Caco-2 (cell line): ENCODE data around the gene STK10. TPM values are rescaled to one million over a fixed set of nuclear protein-coding genes. Genes with fewer than 3 reads are reported as not detected.

Source experiments
- BruUV-seq: library from RNA; stranded (reverse); fragments of 400-500 nt; replicated peaks from 2 replicates; lab custom pipeline; 2021; lab: Mats Ljungman, UMichigan
- CTCF ChIA-PET: fragments of 300-600 bp; sonication (Branson Sonifier 250); formaldehyde crosslinking; loops from one replicate; lab custom pipeline; 2022; ENCODE audit warnings: antibody characterized with exemption; lab: Charles Lee
- POLR2A ChIA-PET: fragments of 300-600 bp; sonication (Branson Sonifier 250); formaldehyde crosslinking; loops from one replicate; lab custom pipeline; 2022; ENCODE audit warnings: antibody characterized with exemption; lab: Charles Lee
- DNase-seq, 2 experiments: peaks; one replicate each; pipeline versions ENCODE4 v3.0.0 to v3.0.0-alpha.2; 2020 to 2022
- H3K27me3 ChIP-seq: replicated peaks from 2 replicates; pipeline ENCODE4 v1.6.0; 2011; ENCODE audit warnings: low read length; ENCODE audit not compliant: control insufficient read depth, insufficient read depth
- H3K36me3 ChIP-seq: 2 replicates; pipeline ENCODE4 v1.5.1; 2011; ENCODE audit warnings: low read length; ENCODE audit not compliant: control insufficient read depth, insufficient read depth
- H3K4me1 ChIP-seq: fragments of 250-450 bp; sonication (Bioruptor Pico); 2 replicates; pipeline ENCODE4 v1.5.1; 2020; ENCODE audit warnings: mild to moderate bottlenecking
- H3K4me3 ChIP-seq: 2 replicates; pipeline ENCODE4 v1.5.1; 2011; ENCODE audit warnings: low read depth, mild to moderate bottlenecking, control low read depth, low read length
- H3K9me3 ChIP-seq: fragments of 250-450 bp; sonication (Bioruptor Pico); 2 replicates; pipeline ENCODE4 v1.5.1; 2020; ENCODE audit warnings: mild to moderate bottlenecking, moderate library complexity
- H3K27ac Mint-ChIP-seq: one replicate; pipeline ENCODE4 v1.8.0; 2022; ENCODE audit warnings: mixed read lengths; ENCODE audit not compliant: unreplicated experiment
- H3K27me3 Mint-ChIP-seq: one replicate; pipeline ENCODE4 v1.8.0; 2022; ENCODE audit warnings: mixed read lengths; ENCODE audit not compliant: insufficient read depth, unreplicated experiment
- H3K36me3 Mint-ChIP-seq: one replicate; pipeline ENCODE4 v1.8.0; 2022; ENCODE audit warnings: mild to moderate bottlenecking, mixed read lengths; ENCODE audit not compliant: insufficient read depth, unreplicated experiment
- H3K4me1 Mint-ChIP-seq: one replicate; pipeline ENCODE4 v1.8.0; 2022; ENCODE audit warnings: low read depth, mixed read lengths; ENCODE audit not compliant: unreplicated experiment
- H3K4me3 Mint-ChIP-seq: one replicate; pipeline ENCODE4 v1.8.0; 2022; ENCODE audit warnings: mild to moderate bottlenecking, moderate library complexity, mixed read lengths; ENCODE audit not compliant: unreplicated experiment
- H3K9me3 Mint-ChIP-seq: one replicate; pipeline ENCODE4 v1.8.0; 2022; ENCODE audit warnings: mixed read lengths; ENCODE audit not compliant: unreplicated experiment
- CTCF ChIP-seq, 2 experiments: fragments of 200-600 bp in 1 of 2; IDR thresholded peaks; 1 replicate in 1 of 2; 2 replicates in 1 of 2; pipeline versions ENCODE4 v1.5.1 to v1.8.0; 2011 to 2022; ENCODE audit warnings: antibody characterized with exemption in 1 of 2, control low read depth in 1 of 2, inconsistent platforms in 1 of 2, low read depth in 1 of 2, low read length in 1 of 2, mild to moderate bottlenecking in 1 of 2, moderate library complexity in 1 of 2; ENCODE audit not compliant: insufficient read depth in 1 of 2, severe bottlenecking in 1 of 2, unreplicated experiment in 1 of 2
- intact Hi-C: fragments of 100-400 bp; cut with micrococcal nuclease; formaldehyde crosslinking; loops from one replicate; pipeline ENCODE4 v1.10.0; 2022; ENCODE audit not compliant: unreplicated experiment
- total RNA-seq: library from RNA; stranded (reverse); gene quantifications from 2 replicates; pipeline ENCODE4 v1.2.3, GENCODE V29; 2022

STK10 gene
- total RNA-seq, 1 experiment from 2014 or later: 10.3 TPM

- no peaks in the 10 kb centered on the region for H3K27me3 ChIP-seq
- intact Hi-C loops: no loop called here
- no peak overlapping the region for H3K4me3 ChIP-seq
- BruUV-seq: no TSS peak
- POLR2A ChIA-PET: no interaction called here
- H3K36me3 ChIP-seq: no peaks in the 10 kb centered on the region
- CTCF ChIA-PET: no interaction called here
- no peak overlapping the region for H3K4me3 Mint-ChIP-seq
- TF ChIP-seq CTCF (IDR thresholded peaks at IDR 0.05; ENCODE audit: insufficient read depth in 1 of 2, low read depth in 1 of 2, low read length in 1 of 2, severe bottlenecking in 1 of 2, unreplicated experiment in 1 of 2): no peak
- no peak overlapping the region for H3K27ac Mint-ChIP-seq
- peaks cover 14% of the 10 kb centered on the region for H3K4me1 Mint-ChIP-seq
- no peaks in the 10 kb centered on the region for H3K9me3 Mint-ChIP-seq
- H3K4me1 ChIP-seq: peaks cover 11% of the 10 kb centered on the region
- H3K27me3 Mint-ChIP-seq: no peaks in the 10 kb centered on the region
- H3K36me3 Mint-ChIP-seq: no peaks in the 10 kb centered on the region
- no peak for DNase-seq
- no peaks in the 10 kb centered on the region for H3K9me3 ChIP-seq
Measured at GRCh38 chr5:172082180-172082579, 105.8 kb downstream of the STK10 start.

GRCh38 chr5:172079876-172080275 is 108.1 kb downstream of the STK10 start:
- DNase-seq: no peak
- ChIA-PET POLR2A (no interaction called here), CTCF (interaction anchor here (0.6 kb wide), 1 partner anchor 60 kb away, joined by 4 read pairs; no protein-coding TSS in a partner anchor)
- Mint-ChIP-seq H3K36me3 (no peaks in the 10 kb centered on the region), H3K27me3 (no peaks in the 10 kb centered on the region), H3K27ac (no peak overlapping the region), H3K9me3 (no peaks in the 10 kb centered on the region), H3K4me3 (no peak overlapping the region), H3K4me1 (peaks cover 6% of the 10 kb centered on the region)
- BruUV-seq: no TSS peak
- H3K36me3 ChIP-seq: no peaks in the 10 kb centered on the region
- H3K4me3 ChIP-seq: no peak overlapping the region
- H3K27me3 ChIP-seq: no peaks in the 10 kb centered on the region
- H3K4me1 ChIP-seq: peaks cover 5% of the 10 kb centered on the region
- intact Hi-C loops: no loop called here
- H3K9me3 ChIP-seq: no peaks in the 10 kb centered on the region
- no peak for TF ChIP-seq CTCF (IDR thresholded peaks at IDR 0.05; ENCODE audit: insufficient read depth in 1 of 2, low read depth in 1 of 2, low read length in 1 of 2, severe bottlenecking in 1 of 2, unreplicated experiment in 1 of 2)

- intact Hi-C loops: no loop called here
- Mint-ChIP-seq H3K36me3 (no peaks in the 10 kb centered on the region), H3K9me3 (no peaks in the 10 kb centered on the region), H3K4me3 (no peak overlapping the region), H3K27ac (no peak overlapping the region), H3K27me3 (no peaks in the 10 kb centered on the region), H3K4me1 (peaks cover 6% of the 10 kb centered on the region)
- TF ChIP-seq CTCF (IDR thresholded peaks at IDR 0.05; ENCODE audit: insufficient read depth in 1 of 2, low read depth in 1 of 2, low read length in 1 of 2, severe bottlenecking in 1 of 2, unreplicated experiment in 1 of 2): no peak
- Histone ChIP-seq H3K4me3 (no peak overlapping the region), H3K36me3 (no peaks in the 10 kb centered on the region), H3K27me3 (no peaks in the 10 kb centered on the region), H3K9me3 (no peaks in the 10 kb centered on the region), H3K4me1 (peaks cover 5% of the 10 kb centered on the region)
- no TSS peak for BruUV-seq
- DNase-seq: no peak
- ChIA-PET POLR2A (no interaction called here), CTCF (no interaction called here)
Measured at GRCh38 chr5:172078726-172079345, 109.2 kb downstream of the STK10 start.
